GM18858 (cell line): Measurements from ENCODE around the gene KRTAP10-8.
"Not testable (repeated sequence)": the region's sequence is repeated elsewhere in the genome, so short reads cannot be mapped to it uniquely, and the experiment has no call there.

Source experiments
- ATAC-seq: cut with Tn5 transposase; IDR thresholded peaks from one replicate; pipeline ENCODE4 v1.9.1; 2021; ENCODE audit not compliant: unreplicated experiment

Gene KRTAP10-8

DNA sequence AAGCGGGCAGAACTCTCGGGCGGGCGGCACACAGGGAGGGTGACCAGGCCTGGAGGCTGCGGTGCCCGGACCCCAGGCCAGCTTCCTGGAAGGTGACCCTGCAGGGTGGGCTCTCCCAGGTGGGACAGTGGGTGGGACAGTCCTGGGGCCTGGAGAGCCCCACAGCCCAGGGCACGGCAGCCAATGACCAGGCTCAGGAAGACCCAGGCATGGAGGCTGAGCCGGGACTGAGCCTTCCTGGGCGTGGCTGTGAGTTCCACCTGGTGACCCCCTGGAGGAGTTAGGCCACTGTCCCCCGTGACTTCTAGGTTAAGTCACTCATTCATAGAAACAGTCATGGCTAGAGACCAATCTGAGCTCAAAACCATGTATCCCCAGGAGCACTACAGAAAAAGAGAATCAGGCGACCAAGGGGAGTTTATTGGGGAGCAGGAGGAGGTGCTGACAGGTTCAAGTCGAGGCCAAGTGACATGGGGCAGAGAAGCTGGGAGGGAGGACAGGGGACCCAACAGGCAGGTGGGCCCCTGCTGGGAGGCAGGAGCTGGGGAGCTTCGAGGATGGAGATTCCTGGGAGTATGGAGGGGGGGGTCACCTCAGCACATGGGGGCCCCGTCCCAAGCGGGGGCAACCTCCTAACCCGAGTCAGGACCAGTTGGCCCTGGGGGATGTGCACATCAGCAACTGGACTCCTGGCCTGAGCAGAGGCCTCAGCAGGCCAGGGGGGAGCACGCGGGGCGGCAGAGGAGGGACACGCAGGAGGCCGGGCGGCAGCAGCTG lies 32.6 kb upstream of the KRTAP10-8 start:
- ATAC-seq = no peak

GRCh38 chr21:44579833-44580144 lies 32.1 kb upstream of the KRTAP10-8 start:
- no peak for ATAC-seq

DNA sequence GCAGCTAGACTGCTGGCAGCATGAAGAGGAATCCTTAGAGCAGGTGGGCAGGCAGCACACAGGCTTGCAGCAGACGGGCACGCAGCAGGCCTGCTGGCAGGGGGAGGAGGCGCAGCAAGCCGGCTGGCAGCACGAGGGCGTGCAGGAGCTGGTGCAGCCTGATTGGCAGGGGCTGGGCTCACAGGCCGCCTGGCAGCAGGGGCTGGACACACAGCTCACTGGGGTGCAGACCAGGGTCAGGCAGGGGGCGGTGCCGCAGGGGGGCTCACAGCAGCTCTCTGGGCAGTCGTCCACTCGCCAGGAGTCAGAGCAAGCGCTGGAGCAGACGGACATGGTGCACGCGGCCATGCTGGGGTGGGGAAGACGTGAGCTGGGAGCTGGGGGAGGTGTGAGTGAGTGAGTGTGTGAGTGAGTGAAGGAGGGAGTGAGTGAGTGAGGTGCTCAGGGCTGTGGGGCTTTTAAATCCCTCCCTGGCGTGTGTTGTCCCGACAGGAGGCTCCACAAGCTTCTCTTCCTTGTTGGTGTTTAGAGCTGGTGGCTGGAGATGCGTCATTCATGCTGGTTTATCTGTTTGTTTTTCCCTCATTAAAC lies 31.6 kb upstream of the KRTAP10-8 start, which contains the start of gene KRTAP10-5:
KRTAP10-5 (minus strand) TSS at position 374 of the 591 bp plus-strand sequence; CDS start at position 348, 26 bp downstream.
- not testable (repeated sequence) for ATAC-seq

DNA sequence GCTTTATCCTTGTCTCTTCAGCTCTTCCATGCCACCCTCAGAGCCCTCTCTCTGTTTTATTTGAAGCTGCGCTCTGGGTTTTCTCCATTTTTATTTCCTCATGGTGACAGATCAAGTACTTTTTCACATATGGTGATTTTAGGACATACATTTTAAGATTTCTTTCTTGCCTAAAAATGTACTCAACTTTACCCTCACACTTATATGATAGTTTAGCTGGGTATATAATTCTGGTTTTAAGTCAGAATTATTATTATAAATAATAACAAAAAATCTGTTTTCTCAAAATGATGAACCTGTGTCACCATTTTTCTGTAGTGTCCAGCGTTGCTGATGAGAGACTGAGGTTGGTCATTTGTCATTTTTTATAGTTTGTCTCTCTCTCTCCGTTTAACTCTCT lies 30.7 kb upstream of the KRTAP10-8 start:
- ATAC-seq = no peak

DNA sequence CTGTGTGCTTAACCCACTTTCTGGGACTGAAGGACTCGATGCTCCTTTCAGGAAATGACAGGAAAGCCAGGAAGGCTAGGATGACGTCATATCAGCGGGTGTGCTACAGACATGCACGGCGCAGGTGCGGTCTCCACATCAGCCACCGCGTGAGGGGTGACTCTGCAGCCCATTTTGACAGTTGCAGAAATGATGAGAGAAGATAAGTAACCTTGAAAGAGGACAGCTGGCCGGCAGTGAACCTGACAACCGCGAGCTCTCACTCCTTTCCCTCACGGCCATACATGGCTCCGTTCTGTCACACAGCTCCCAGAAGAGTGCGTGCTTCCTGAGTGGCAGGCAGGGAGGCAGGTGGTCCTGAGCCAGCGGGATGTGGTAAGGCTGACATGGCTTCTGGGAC lies 29.8 kb upstream of the KRTAP10-8 start:
- no peak for ATAC-seq

- no peak for ATAC-seq
These were observed 28.6 kb upstream of the KRTAP10-8 start for GRCh38 chr21:44583089-44583799.

DNA sequence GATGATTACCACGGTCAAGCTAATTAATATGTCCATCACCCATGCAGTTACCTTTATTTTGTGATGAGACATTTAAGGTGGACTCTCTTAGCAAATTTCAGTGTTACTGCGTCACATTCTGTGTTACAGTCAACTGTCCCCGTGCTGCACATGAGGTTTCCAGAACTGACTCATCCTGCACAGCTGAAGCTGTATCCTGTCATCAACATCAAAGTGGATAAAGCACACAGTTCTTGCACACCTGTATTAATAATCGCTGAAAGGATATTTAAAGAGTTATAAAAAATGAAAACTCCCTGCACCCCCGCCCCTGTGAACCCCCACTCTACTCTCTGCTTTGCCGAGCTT lies 28.1 kb upstream of the KRTAP10-8 start:
- ATAC-seq = no peak

GRCh38 chr21:44585892-44586291 lies 26.0 kb upstream of the KRTAP10-8 start:
- no peak for ATAC-seq

- no peak for ATAC-seq
These were observed 22.8 kb upstream of the KRTAP10-8 start for GRCh38 chr21:44589094-44589493.

DNA sequence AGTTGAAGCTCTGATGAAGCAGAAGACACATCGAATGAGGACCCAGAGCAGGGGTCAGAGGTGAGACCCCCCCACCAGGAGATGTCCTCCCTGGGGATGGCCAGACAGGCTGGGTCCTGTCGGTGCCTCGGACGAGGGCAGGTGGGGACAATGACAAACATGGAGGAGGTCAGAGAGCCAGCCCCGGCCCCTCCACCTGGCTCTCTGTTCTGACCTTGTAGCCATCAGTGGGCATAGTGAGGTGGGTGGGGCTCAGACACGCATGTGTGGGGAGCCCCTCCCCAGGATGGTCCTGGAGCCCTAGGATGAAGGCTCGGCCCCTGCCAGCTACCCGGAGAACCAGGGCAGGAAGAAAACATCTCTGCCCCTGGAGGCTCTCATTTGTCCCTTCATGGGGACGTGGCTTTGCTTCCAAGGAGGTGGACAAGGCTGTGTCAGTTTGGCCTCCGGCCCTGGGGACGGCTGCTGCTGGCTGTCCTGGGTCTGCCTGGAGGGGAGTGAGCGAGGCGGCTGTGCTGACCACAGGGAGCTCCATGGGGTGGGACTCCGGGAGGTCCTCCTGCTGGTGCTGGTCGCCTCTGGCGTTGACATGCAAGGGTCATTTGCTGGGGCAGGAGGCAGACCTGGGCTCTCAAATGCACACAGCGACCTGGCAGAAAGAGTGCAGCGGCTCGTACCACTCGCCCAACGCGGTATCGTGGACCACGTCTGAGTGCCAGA lies 22.1 kb upstream of the KRTAP10-8 start:
- no peak for ATAC-seq

GRCh38 chr21:44590311-44590721 lies 21.6 kb upstream of the KRTAP10-8 start:
- no peak for ATAC-seq

DNA sequence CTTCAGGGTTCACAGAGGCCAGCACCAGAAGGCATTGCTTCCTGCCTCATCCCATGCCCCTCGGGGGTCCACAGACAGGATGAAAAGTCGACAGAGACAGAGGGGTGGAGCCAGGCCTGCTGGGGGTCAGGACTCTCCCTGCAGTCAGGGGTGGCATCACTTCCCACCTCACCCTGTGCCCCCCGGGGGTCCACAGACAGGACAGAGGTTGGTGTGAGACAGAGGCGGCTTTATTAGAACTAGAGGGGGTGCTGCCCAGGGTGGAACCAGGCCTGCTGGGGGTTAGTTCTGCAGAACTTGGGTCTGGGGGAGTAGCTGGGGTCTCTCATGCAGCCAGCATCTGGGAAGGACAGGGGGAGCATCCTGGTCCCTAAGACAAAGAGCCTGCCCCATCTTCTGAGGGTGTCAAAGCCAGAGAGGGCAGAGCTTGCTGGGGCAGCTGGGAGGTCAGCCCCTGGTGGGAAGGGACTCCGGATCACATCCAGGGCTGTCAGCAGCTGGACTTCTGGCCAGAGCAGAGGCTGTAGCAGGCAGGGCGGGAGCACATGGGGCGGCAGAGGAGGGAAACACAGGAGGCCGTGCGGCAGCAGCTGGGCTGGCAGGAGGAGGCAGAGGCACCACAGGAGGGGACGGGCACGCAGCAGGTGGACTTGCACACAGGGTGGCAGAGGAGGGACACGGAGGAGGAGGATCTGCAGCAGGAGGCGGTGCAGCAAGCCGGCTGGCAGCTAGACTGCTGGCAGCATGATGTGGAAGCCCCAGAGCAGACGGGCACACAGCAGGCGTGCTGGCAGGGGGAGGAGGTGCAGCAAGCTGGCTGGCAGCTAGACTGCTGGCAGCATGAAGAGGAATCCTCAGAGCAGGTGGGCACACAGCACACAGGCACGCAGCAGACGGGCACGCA lies 20.7 kb upstream of the KRTAP10-8 start:
- ATAC-seq = not testable (repeated sequence)

DNA sequence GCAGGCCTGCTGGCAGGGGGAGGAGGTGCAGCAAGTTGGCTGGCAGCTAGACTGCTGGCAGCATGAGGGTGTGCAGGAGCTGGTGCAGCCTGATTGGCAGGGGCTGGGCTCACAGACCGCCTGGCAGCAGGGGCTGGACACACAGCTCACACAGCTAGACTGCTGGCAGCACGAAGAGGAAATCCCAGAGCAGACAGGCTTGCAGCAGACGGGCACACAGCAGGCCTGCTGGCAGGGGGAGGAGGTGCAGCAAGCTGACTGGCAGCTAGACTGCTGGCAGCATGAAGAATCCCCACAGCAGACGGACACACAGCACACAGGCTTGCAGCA lies 20.1 kb upstream of the KRTAP10-8 start:
- ATAC-seq = not testable (repeated sequence)

GRCh38 chr21:44592446-44593311 lies 19.2 kb upstream of the KRTAP10-8 start, which contains the start of gene KRTAP10-6:
Gene KRTAP10-6 (minus strand): TSS chr21:44592505. CDS start chr21:44592484, 21 bp downstream.
- no peak for ATAC-seq

DNA sequence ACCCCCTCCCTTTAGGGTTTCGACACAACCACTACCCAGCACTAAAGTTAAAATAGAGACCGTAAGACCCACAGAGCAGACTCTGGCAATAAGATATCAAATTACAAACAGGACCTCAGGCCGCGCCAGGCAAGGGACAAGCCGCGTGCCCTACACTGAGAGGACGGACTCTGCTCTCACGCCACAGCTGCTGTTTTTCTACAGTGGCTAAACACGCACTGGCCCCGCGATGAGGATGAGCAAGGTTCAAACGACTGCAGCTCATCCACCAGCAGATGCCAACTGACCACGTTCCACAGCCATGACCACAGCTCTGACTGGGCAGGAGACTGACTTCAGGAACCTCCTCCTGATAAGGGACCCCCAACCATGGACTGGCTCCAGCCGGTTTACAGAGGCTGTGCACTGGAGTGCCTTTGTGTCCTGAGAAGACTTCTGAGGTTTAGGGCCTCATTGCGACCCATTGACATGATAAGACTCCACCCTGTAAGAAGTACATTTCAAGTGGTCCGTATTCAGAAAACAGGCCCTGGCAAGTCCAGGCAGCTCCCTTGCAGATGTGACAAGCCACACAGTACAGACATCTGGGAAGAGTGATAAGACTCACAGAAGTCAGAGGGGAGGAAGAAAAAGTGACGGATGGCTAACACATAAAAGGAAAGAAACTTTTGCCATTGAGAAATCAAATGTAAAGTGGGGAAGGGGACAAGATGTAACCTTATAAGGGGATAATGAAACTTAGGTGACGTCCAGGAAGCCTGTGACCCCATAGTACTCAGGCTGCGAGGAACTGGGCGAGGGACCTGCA lies 18.1 kb upstream of the KRTAP10-8 start:
- ATAC-seq = no peak

GRCh38 chr21:44594406-44594916 lies 17.4 kb upstream of the KRTAP10-8 start:
- ATAC-seq = no peak

- ATAC-seq = no peak
These were observed 16.4 kb upstream of the KRTAP10-8 start for GRCh38 chr21:44595524-44595923.

- ATAC-seq = no peak
These were observed 15.7 kb upstream of the KRTAP10-8 start for GRCh38 chr21:44596068-44596725.
